Hepatocyte (in vitro differentiated cells): ENCODE results near the gene CEACAM21. TPM values are rescaled to one million over a fixed set of nuclear protein-coding genes. Genes with fewer than 3 reads are reported as not detected.

ENCODE experiments used
- DNase-seq: peaks from one replicate; pipeline ENCODE4 v3.0.0-alpha.2; 2016; ENCODE audit warnings: low spot score
- H2AFZ ChIP-seq: fragments of 200-600 bp; sonication (generic); 2 replicates; pipeline ENCODE4 v1.6.0; 2016; ENCODE audit warnings: antibody characterized with exemption, mild to moderate bottlenecking
- H3K27ac ChIP-seq: fragments of 200-600 bp; sonication (generic); 2 replicates; pipeline ENCODE4 v1.5.1; 2016; ENCODE audit warnings: mild to moderate bottlenecking
- H3K27me3 ChIP-seq: fragments of 200-600 bp; sonication (generic); 2 replicates; pipeline ENCODE4 v1.6.1; 2016
- H3K36me3 ChIP-seq: fragments of 200-600 bp; sonication (generic); replicated peaks from 2 replicates; pipeline ENCODE4 v1.5.1; 2016; ENCODE audit warnings: low read depth; ENCODE audit not compliant: insufficient read depth
- H3K4me1 ChIP-seq: fragments of 200-600 bp; sonication (generic); 2 replicates; pipeline ENCODE4 v1.5.1; 2016; ENCODE audit warnings: mild to moderate bottlenecking, moderate library complexity; ENCODE audit not compliant: insufficient read depth
- H3K4me2 ChIP-seq: fragments of 200-600 bp; sonication (generic); 2 replicates; pipeline ENCODE4 v1.6.0; 2016
- H3K4me3 ChIP-seq: fragments of 200-600 bp; sonication (generic); 2 replicates; pipeline ENCODE4 v1.5.1; 2016; ENCODE audit warnings: mild to moderate bottlenecking
- H3K79me2 ChIP-seq: fragments of 200-600 bp; sonication (generic); 2 replicates; pipeline ENCODE4 v1.6.0; 2017; ENCODE audit warnings: mild to moderate bottlenecking
- H3K9me2 ChIP-seq: fragments of 200-600 bp; sonication (generic); replicated peaks from 2 replicates; pipeline ENCODE4 v1.6.0; 2017; ENCODE audit warnings: mild to moderate bottlenecking; ENCODE audit not compliant: insufficient read depth
- H3K9me3 ChIP-seq: fragments of 200-600 bp; sonication (generic); 2 replicates; pipeline ENCODE4 v1.5.1; 2016; ENCODE audit warnings: low read depth, mild to moderate bottlenecking
- H4K20me1 ChIP-seq: fragments of 200-600 bp; sonication (generic); 2 replicates; pipeline ENCODE4 v1.6.0; 2016; ENCODE audit warnings: mild to moderate bottlenecking; ENCODE audit not compliant: insufficient read depth, poor library complexity, severe bottlenecking
- CTCF ChIP-seq: fragments of 200-600 bp; sonication (generic); IDR thresholded peaks from 2 replicates; pipeline ENCODE4 v1.5.1; 2016; ENCODE audit warnings: antibody characterized with exemption, mild to moderate bottlenecking; ENCODE audit not compliant: poor library complexity
- EZH2 ChIP-seq: fragments of 200-600 bp; sonication (generic); IDR thresholded peaks from 2 replicates; pipeline ENCODE4 v1.6.1; 2016; ENCODE audit warnings: antibody characterized with exemption, mild to moderate bottlenecking, borderline replicate concordance
- EZH2phosphoT487 ChIP-seq: fragments of 200-600 bp; sonication (generic); IDR thresholded peaks from one replicate; pipeline ENCODE4 v1.6.1; 2018; ENCODE audit warnings: antibody characterized with exemption, mild to moderate bottlenecking, low read depth, moderate library complexity; ENCODE audit not compliant: unreplicated experiment, severe bottlenecking
- WGBS: methylation state at CpG from one replicate; pipeline ENCODE4 v1.1.6; 2016; ENCODE audit warnings: low lambda C conversion rate; ENCODE audit errors: missing lambda C conversion rate; 5-methylcytosine and 5-hydroxymethylcytosine counted together
- polyA plus RNA-seq: library from polyadenylated mRNA; unstranded; fragments of >200 nt; fragmentation: Nextera tagmentation; extraction: Ambion mirVana; gene quantifications from 2 replicates; pipeline ENCODE4 v1.2.1, GENCODE V29; 2016
- total RNA-seq: library from RNA; depleted of rRNA; stranded (reverse); fragments of >200 nt; gene quantifications from 2 replicates; pipeline ENCODE4 v1.2.3, GENCODE V29; 2014

The CEACAM21 gene
- total and polyA plus RNA-seq, 2 experiments from 2014 or later, result 0.33 TPM; not detected in 1

DNA sequence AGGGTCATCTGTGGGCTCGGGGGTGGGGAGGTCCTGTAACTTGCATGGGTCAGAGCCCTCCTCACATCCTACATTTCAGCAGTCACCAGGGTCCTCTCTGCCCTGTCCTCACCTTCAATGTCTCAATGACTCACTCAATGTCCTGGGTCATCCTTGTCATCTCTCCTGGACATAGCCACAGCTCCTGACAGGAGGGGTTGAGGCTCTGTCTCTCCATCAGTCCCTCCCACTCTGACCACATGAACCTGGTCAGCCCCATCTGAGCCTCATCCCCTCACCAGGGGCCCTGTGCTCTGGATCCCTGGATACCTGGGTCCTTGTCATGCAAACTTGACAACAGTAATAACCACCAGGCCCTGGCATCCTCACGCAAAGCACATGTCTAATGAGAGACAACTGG is 13.4 kb downstream of the CEACAM21 start:
- Histone ChIP-seq H4K20me1 (no peaks in the 10 kb centered on the region), H3K4me3 (no peak overlapping the region)

DNA sequence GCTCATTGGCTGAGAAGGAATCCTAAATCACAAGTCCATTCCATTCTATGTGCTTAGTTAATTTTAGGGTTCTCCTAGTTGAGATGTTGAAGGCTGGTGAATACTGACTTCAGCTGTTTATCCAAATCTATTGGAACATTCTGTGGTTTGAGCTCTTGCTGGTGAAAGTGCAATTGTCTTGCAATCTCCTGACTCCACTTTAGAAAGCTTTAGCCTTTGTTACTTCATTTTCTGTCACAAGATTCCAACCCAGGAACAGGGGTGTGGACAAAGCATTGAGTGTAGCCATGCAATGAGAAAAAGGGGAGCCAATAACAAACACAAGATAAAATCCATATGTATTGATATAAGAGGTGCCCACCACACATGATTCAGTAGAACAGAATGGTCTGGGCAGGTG is 15.0 kb downstream of the CEACAM21 start:
- no peaks in the 10 kb centered on the region for H3K4me1 ChIP-seq
- H3K4me3 ChIP-seq, result no peak overlapping the region
- no peak for DNase-seq
- no peaks in the 10 kb centered on the region for H3K79me2 ChIP-seq
- H2AFZ ChIP-seq, result no peak overlapping the region
- H3K27ac ChIP-seq, result no peak overlapping the region
- H3K9me3 ChIP-seq, result no peaks in the 10 kb centered on the region
- no peaks in the 10 kb centered on the region for H3K9me2 ChIP-seq
- H3K27me3 ChIP-seq, result no peaks in the 10 kb centered on the region
- no peaks in the 10 kb centered on the region for H4K20me1 ChIP-seq
- no peak overlapping the region for H3K4me2 ChIP-seq
- H3K36me3 ChIP-seq, result no peaks in the 10 kb centered on the region
- TF ChIP-seq CTCF (no peak), EZH2 (no peak), EZH2phosphoT487 (no peak)

More for the DNA sequence above, 13.4 kb downstream of the CEACAM21 start:
- Histone ChIP-seq H2AFZ (no peak overlapping the region), H3K9me2 (no peaks in the 10 kb centered on the region), H3K27ac (no peak overlapping the region), H3K27me3 (no peaks in the 10 kb centered on the region), H3K4me1 (no peaks in the 10 kb centered on the region), H3K4me2 (no peak overlapping the region), H3K36me3 (no peaks in the 10 kb centered on the region), H3K9me3 (no peaks in the 10 kb centered on the region), H3K79me2 (no peaks in the 10 kb centered on the region)
- TF ChIP-seq EZH2 (no peak), CTCF (no peak), EZH2phosphoT487 (no peak)
- 64% methylated on average over 2 of the region's 2 CpGs for WGBS
- DNase-seq, result no peak

GRCh38 chr19:41591951-41592562 is 16.1 kb downstream of the CEACAM21 start:
- WGBS, result 56% methylated on average over 5 of the region's 5 CpGs
- no peaks in the 10 kb centered on the region for H3K27me3 ChIP-seq
- no peak for DNase-seq
- H2AFZ ChIP-seq, result no peak overlapping the region
- H3K79me2 ChIP-seq, result no peaks in the 10 kb centered on the region
- H3K9me3 ChIP-seq, result no peaks in the 10 kb centered on the region
- no peaks in the 10 kb centered on the region for H3K4me1 ChIP-seq
- H3K4me2 ChIP-seq, result no peak overlapping the region
- no peaks in the 10 kb centered on the region for H3K9me2 ChIP-seq
- no peaks in the 10 kb centered on the region for H4K20me1 ChIP-seq
- TF ChIP-seq EZH2, result no peak
- TF ChIP-seq CTCF, result no peak
- TF ChIP-seq EZH2phosphoT487, result no peak
- H3K4me3 ChIP-seq, result no peak overlapping the region
- H3K36me3 ChIP-seq, result no peaks in the 10 kb centered on the region
- H3K27ac ChIP-seq, result no peak overlapping the region
